GM21423 (cell line): Measurements from ENCODE around the gene TMEFF2.
"Not testable (repeated sequence)": the region's sequence is repeated elsewhere in the genome, so short reads cannot be mapped to it uniquely, and the experiment has no call there.

Experiments used
- ATAC-seq: cut with Tn5 transposase; IDR thresholded peaks from one replicate; pipeline ENCODE4 v1.9.1; 2021; ENCODE audit warnings: mild to moderate bottlenecking, moderate library complexity; ENCODE audit not compliant: unreplicated experiment

TMEFF2 gene

DNA sequence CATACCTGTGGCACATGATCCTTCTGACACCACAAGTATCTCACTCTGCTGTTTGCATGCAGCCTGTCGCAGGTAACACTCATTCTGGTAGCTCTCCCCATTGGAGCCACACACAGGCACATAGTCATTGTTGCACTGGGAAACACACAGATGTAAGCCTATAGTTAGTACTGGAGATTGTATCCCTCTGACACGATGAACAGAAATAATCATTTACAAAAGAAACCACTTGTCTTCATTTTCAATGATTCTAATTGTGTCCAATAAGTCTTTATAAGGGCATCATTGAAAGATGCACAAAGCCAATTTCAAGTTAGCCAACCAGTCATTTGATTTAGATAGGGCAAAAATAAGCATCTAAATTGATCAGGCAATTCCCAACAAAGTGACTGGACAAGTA, 10.4 kb downstream of the TMEFF2 start:
- no peak for ATAC-seq

DNA sequence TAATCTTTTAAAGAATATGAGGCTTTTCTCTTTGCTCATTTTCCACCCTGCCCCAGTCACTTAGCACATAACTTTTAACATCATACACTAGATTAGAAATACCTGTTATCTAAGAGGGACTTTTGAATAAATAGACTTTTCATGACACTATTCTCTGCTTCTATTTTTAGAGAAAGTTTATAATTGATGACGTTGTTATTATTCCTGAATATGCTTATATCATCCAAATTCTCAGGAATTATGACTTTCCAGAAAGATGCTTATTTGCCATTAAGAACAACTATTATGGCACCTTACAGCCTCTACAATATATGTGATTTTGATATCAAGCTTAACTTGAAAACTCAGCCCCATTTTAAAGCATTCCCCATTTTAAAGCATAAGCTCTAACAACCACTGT, 11.4 kb downstream of the TMEFF2 start:
- no peak for ATAC-seq

DNA sequence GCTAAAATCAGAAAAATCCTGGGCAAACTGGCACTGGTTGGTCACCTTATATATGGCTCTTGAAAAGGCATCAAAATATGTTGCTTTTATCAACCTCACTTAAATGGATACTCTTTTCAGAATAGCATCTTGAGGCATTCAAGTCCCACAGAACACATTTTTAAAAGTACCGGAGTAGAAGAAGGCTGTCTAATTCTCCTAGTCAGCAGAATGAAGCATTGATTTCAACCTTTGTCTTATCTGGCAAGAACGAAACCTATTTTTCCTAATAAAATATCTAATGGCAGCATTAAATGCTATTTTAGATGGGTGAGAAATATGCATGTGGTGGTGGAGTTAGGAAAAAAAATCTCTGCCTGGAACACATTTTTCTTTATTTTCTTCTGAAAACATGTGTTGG, 27.8 kb downstream of the TMEFF2 start:
- no peak for ATAC-seq

DNA sequence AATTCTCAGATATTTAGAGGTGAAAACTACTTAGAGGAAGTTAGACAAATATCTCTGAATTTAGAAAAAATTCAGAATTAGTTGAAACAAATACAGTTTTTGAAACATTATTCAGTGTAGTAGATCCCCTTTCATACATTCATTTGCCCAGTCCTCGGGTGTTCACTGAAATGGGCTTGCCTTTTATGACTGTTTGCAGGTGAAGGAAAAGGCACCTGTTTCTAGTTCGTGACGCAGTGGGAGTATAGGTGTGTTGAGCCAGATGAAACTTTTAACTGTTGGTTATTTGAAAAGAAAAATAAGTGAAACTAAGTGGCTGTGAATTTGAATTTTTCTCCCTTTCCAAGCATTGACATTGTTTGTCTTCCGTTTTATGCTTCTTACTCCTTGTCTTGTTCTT, 28.9 kb downstream of the TMEFF2 start:
- ATAC-seq: no peak

DNA sequence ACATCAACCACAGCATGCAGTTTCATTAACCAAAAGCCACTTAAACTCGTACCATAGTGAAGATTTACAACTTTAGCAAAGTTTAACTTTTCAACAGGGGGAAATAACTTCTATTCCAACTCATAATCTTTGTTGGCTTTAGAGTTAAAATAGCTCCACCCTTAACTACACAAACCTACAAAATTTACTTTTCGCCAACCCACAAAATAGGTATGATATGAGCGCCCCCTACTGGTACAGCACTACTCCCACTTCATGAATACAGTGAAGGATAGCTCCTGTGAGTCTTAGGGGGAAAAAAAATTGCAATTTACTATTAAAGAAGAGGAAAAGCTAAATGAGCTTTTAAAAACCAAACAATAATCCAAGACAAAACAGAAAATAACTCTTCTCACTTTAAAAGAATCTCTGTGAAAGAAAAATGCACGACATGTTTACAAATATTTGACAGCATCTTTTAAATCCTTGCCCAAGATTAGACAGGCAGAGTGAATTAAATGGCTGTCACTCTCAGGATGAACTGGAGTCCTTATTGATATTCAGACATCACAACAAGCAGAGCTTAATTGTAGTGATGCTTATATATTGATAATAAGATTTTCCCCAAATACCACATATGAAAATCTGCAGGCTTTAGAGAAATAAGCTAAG, 32.2 kb downstream of the TMEFF2 start:
- peak; percentile 60 for ATAC-seq

DNA sequence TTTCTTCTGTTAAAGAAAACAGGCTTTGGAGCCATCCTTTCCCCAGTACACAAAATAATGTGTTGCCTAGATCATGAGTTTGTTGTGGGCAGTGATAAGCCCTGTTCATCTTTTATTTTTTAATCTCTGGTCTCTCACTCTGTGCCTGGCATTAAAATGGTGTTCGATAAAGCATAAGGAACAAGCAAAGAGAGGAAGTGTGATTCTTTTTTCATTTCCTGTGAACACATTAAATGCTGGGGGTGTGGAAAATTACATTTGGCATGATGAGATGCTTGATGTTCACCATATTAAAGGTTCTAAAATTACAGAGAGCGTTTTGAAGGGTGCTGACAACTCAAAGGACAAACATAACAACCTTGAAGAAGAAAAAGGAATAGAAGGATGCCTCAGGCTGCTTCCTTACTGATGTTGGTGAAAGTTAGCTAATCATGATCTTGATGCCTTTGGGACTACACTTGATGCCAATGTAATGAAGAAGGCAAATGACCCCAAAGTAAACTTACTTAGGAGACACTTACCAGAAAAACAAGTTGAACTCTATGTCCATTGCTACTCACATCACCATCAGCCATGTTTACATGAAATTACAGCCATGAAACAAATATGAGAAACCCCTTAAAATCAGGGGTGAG, 33.0 kb downstream of the TMEFF2 start:
- ATAC-seq: no peak

DNA sequence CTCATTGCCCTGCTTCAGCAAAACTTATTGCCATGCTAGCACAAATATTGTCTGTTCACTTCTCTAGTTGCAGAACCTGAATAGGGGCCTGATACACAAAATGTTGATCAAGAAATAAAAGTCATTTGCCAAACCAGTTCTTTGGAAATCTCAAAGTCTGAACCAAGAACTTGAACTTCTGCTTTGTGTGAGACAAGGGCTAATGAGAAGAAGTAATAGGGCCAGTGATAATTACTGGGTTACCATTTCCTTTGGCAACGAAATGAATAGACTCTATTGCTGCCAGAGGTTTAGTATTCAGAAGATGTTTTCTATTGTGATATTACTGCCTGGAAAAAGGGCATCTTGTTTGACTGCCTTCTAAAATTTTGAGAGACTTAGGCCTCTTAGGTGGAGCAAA, 35.0 kb downstream of the TMEFF2 start:
- ATAC-seq: no peak

DNA sequence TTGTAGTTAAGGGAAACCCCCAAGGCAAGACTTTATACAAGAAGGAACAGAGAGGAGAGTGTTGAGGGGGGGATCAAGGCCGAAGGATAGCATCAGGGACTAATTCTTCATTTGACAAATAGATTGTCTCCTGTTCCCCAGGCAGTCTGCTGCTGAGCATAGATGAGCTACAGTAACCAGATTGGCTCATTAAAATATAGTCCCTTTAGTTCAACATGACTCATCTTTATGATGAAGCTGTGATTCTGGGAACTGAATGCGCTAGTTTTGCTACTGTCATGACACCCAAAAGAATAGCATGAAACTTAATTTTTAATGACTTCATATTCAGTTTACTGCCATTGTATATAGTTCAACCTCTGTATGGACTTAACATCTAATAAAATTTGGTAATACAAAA, 35.5 kb downstream of the TMEFF2 start:
- no peak for ATAC-seq

DNA sequence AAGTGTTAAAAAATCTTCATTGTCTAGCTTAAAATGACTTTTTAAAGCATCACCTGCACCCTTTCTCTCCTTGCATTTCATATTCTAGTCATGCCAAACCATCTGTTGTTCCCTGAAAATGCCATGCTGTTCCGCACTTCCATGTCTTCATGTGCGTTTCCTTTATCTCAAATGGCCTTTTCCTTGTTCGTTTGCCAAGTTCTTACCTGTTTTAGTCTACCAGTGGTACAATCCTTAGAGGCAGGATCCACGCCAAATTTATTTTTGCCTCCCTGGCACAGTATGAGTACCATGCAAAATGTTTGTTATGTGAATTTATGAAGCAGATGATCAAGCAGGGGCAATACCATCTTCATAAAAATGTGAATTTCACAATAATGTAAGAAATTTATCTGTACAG, 37.0 kb downstream of the TMEFF2 start:
- no peak for ATAC-seq

DNA sequence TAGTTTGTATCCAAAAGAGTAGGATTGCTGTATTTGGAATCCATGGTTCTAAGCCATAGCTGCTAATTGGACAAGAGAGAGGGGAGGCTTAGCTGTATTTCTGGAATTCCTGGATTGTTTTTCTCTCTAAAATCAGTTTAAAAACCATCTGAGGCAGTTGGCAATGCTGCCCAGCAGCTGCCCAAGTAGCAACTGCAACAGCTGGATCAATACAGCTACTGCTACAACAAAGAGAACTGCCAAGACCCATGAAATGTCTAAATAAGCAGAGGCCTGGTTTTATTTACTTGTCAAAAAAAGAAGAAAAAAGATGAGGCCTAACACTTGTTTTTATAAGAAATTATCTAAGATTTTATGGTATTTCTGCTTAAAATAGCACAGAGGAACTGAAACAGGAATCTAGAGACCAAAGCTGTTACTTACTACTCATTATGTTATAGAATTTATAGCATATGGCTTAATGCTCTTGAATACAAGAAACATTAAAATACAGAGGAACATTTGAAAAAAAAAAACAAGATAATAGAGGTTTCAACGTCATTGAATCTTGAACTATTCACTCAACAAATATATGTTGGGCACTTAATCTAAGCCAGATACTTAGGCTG, 39.1 kb downstream of the TMEFF2 start:
- ATAC-seq: no peak

DNA sequence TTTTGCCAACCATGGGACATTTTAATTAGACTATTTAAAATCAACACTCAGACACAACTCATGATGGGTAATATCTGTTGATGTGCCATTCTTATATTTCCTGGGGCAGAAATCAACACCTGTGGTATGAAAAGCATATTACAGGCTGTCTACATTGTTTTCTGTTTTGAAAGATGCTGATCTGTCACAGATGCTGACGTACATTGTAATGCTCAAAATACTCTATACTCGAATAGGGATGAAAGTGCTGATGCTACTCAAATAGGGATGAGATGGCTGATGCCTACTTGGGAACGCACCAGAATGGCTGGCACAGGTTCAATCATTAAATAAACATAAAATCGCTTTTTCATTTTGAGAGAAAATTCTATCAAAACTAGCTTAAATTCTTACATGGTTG, 41.2 kb downstream of the TMEFF2 start:
- no peak for ATAC-seq

DNA sequence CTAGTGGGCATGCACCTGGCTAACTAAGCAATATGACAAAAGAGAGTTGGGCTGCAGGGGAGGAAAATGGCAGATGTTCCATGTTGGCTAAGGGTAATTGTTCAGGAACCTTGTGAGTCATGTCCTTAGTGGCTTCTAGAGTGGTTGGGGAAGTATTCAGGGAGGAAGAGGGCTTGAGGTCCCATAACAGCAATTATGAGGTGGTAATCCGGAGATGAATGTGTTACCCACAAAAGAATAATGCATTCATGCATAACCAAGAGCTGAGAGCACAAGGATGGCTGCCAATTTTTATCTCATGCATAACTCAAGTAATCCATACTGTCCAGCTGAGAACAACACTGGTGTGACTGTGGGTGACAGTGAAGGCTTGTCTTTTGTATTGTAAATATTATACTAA, 42.9 kb downstream of the TMEFF2 start:
- ATAC-seq: no peak

DNA sequence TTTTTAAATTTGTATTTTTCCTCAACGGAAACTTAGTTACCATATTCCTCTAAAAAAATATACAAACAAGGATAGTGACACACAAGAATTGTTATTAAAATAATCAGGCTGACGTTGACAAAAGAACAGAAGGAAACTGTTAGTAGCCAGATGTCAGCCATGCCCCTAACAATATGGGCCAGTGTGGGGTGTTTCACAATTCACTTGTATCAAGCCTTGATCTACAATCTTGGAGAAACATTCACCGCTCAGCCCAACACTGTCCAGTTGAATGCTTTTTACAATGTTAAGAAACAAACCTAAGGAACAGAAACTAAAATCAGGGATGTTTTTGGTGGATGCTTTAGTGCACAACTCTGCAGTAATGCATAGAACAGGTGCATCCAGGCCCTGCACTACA, 44.6 kb downstream of the TMEFF2 start:
- no peak for ATAC-seq

DNA sequence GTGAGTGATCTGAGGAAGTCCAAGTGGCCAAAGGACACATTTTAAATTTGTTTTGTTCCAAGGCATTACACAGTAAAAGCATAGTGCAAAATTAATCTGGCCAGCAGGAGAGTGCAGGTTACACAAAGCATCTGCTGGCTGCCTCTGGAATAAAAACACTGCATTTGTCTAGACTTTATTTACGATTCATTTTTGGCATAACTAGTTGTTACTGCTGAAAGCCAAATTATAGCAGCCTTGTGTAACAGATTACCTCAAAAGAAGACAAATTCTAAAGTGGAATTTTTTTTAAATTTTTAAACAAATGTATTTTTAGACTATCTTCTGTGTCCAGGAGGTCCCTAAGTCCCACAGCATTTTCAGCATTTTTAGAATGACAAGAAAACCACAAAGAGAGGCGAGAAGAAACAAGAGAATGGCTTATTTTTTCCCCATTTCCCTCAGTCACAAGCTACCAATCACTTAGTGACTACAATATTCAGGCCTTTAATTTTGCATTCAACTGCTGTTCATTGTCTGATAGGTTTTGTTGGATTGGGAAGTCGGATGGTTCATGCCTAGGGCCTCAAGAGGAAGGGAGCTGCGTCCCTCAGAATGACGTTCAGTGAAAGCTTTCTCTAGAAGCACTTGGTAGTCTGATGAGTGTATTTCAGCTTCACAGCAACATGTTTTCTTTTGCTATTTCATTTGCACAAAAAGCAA, 46.0 kb downstream of the TMEFF2 start:
- no peak for ATAC-seq

DNA sequence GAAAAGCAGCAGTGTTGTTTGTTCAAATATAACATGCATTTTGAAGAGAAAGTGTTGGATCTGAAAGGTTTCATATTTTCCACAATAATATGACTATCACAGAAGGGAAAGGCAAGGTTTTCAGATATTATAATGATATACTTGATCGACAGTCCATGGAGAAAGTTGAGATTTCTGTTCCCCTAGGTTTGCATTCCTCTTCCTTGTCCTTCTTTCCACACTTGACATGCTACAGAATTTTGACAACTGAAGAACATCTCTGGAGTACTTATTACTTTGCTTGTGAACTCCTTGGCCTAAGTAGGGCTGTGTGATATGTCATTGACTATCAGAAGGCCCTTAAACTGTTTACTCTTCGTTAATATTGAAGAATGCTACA, 46.5 kb downstream of the TMEFF2 start:
- ATAC-seq: no peak

DNA sequence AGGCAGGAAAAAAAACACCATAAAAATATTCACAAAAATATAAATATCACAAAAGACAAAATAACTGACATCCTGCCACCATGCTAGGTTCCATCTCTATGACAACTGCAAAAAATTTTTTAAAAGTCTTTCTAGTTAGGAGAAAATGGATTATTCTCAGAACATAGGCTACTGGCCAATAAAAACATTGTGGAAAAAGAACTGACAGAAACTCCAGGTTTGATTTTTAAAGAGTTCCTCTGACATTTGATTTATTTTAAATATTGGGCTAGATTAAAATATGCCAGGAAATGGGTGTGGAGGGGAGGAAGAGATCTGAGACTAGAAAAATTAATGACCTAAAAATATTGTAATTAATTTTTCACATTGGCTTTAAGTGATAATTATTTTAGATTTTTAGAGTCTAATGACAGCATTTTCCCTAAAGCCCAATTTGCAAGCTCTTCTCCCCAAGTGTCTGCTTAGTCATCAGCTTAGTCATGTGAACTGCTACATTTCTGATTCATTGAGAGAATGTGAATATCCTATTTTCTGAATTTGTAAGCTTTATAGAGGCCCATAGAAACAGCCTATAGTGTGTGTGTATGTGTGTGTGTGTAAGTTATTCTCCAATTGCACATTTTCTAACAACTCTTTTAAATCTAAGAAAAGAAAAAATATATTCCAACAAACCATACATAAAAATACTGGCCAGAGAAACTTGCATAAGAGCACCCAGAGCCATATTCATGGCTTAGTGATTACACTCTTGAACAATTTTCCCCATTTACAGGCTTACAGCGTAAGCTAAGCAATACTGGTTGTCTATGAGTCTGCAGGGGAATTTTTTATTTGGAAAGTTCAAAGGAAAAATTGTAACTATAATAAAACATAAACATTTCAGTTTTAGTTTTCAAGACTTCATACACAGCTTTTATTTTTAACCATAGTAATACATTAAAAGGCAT, 48.4 kb downstream of the TMEFF2 start:
- ATAC-seq: no peak

DNA sequence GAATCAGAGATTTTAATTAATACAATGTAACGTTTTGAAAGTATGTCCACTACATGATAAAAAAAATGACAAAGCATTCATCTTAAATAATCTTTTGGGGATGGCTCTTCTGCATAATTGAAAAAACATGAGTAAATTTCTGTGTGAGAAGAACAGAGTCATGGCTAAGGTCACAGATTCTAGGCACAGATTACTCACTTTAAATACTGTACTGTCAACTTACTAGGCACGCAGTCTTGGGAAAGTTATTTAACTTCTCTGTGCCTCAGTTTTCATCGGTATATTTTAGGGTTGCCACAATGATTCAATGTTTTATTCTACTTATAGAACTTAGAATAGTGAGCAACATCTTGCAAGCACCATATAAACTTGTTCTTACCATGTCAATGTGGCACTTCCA, 49.2 kb downstream of the TMEFF2 start:
- ATAC-seq: no peak

DNA sequence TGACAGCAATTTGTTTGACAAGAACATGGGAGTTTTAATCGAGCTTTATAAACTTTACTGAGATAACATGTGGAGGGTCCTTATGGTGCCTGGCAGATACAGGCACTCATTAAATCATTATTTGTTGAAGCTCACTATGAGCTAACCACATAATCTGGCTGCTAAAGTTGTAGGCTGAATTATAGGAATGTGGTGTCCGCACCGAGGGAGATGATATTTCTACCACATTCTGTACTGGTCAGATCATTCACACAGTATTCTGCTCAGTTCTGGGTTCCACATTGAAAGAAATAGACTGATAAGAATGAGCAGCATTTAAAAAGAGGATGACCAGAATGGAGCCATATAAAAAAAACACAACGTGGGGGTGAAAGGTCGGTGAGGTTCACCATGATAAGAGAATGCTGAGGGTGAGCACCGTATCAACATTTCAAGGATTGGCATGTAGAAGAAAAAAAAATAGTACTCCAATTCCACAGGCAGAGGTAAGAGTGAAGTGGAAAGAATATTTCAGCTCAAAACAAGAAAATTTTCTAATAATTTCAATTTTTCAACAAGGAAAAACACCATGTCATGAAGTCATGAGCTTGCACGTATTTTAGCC, 54.4 kb downstream of the TMEFF2 start:
- ATAC-seq: no peak

DNA sequence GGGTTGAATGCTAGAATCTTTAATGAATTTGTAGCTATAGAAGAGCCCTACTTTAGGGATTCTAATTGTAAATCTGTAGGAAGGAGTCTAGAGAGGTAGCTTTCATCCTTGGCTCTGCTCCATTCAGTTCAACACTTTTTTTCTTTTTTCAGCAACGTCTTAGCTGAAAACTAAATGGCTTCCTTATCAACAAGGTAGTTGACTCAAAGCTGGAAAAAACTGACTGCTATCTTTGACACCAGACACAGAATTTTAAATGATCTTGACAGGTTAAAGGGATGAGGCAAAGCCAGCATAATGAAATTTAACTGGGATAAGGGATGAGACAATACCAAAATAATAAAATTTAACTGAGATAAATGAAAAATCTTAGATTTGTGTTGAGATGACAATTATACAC, 54.9 kb downstream of the TMEFF2 start:
- no peak for ATAC-seq

DNA sequence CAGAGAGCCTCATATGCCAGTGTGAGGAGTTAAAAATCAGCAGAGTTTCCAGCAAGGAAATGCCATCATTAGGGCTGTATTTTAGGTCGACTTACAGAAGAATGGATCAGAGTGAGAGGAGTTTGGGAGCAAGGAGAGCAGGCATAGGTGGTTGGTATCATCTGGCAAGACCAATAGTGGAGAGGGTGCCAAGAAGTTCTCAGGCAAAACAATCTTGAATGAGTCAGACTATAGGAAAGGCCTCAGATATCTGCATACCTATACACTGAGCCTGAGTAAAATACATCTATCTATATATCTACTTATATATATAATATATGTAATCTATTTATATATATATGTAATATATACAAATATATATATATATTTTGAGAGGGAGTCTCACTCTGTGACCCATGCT, 57.3 kb downstream of the TMEFF2 start:
- no peak for ATAC-seq

DNA sequence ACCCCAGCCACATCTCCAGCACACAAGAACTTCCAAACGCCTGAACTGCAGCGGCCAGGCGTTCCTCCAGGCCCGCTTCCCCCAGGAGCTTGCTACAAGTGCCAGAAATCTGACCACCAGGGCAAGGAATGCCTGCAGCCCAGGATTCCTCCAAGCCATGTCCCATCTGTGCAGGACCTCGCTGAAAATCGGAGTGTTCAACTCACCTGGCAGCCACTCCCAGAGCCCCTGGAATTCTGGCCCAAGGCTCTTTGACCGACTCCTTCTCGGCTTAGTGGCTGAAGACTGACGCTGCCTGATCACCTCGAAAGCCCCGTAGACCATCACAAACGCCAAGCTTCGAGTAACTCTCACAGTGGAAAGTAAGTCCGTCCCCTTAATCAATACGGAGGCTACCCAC, 62.1 kb downstream of the TMEFF2 start:
- not testable (repeated sequence) for ATAC-seq
